IPS-15b (cell line): ENCODE results near the gene RTF2.
"Not testable (repeated sequence)": the region's sequence is repeated elsewhere in the genome, so short reads cannot be mapped to it uniquely, and the experiment has no call there.

Source experiments
- H3K27me3 ChIP-seq: one replicate; pipeline ENCODE4 v1.6.1; 2013; ENCODE audit warnings: low read length; ENCODE audit not compliant: control insufficient read depth, insufficient read depth
- H3K36me3 ChIP-seq: one replicate; pipeline ENCODE4 v1.6.1; 2013; ENCODE audit warnings: low read length; ENCODE audit not compliant: control insufficient read depth, insufficient read depth
- H3K4me1 ChIP-seq: one replicate; pipeline ENCODE4 v1.6.1; 2013; ENCODE audit warnings: mild to moderate bottlenecking, low read length; ENCODE audit not compliant: control insufficient read depth, insufficient read depth
- H3K4me3 ChIP-seq: one replicate; pipeline ENCODE4 v1.5.1; 2013; ENCODE audit warnings: low read depth, low read length
- H3K9ac ChIP-seq: one replicate; pipeline ENCODE4 v1.6.1; 2013; ENCODE audit warnings: low read depth, mild to moderate bottlenecking, low read length
- H3K9me3 ChIP-seq: one replicate; pipeline ENCODE4 v1.6.1; 2013; ENCODE audit warnings: mild to moderate bottlenecking, low read length; ENCODE audit not compliant: control insufficient read depth, insufficient read depth

The RTF2 gene

DNA sequence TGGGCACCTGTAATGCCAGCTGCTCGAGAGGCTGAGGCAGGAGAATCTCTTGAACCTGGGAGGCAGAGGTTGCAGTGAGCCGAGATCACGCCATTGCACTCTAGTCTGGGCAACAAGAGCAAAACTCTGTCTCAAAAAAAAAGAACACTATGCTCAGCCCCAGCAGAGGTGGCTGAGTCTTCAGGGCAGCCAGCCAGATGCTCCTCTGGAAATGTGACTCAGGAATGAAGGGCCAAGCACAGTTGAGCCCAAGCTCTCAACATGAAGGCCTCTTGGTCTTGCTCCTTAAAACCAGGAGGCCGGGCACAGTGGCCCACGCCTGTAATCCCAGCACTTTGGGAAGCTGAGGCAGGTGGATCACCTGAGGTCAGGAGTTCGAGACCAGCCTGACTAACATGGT lies 96.1 kb downstream of the RTF2 start:
- not testable (repeated sequence) for H3K9ac ChIP-seq, H3K4me3 ChIP-seq, H3K9me3 ChIP-seq, H3K4me1 ChIP-seq, H3K27me3 ChIP-seq, H3K36me3 ChIP-seq

DNA sequence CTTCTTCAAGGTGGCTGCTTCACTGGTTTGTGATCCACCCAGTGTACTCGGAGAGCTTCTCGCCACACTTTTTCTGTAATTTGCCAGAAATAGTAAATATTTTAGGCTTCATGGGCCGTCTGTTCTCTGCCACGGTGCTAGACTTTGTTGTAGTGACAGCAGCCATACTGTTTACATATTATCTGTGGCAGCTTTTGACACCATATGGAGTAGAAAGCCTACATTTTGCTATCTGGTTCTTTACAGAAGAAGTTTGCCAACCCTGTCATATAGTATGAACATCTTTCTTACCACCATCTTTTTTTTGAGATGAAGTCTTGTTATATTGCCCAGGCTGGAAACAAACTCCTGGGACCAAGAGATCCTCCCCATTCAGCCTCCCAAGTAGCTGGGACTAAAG lies 97.1 kb downstream of the RTF2 start:
- peaks cover 2% of the 10 kb centered on the region for H3K4me1 ChIP-seq
- no peaks in the 10 kb centered on the region for H3K9me3 ChIP-seq
- H3K36me3 ChIP-seq, result no peaks in the 10 kb centered on the region
- H3K27me3 ChIP-seq, result no peaks in the 10 kb centered on the region
- no peak overlapping the region for H3K4me3 ChIP-seq
- H3K9ac ChIP-seq, result no peak overlapping the region

DNA sequence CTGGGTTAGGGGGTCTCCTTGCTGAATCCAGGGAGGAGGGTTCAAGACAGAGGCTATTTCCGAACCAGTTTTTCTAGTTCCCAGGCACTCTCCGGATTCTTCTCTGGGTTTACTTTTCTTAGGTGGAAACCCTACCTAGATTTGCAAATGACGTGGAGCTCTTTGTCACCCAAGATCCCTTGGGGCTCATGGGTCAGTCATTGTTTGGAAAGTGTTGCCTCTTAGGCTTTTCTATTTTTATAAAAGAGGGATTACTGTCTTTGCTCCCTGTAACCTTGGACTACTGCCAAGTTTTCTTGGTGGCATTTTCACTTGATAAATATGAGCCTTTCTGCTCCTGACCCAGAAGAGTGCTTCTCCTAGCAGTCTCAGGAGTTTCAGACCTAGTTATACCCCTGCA lies 98.2 kb downstream of the RTF2 start:
- no peak overlapping the region for H3K9ac ChIP-seq
- H3K27me3 ChIP-seq, result no peaks in the 10 kb centered on the region
- no peak overlapping the region for H3K4me3 ChIP-seq
- H3K4me1 ChIP-seq, result peaks cover 2% of the 10 kb centered on the region
- no peaks in the 10 kb centered on the region for H3K9me3 ChIP-seq
- no peaks in the 10 kb centered on the region for H3K36me3 ChIP-seq
